ENCODE data around the gene UNC5C.

The UNC5C gene

DNA sequence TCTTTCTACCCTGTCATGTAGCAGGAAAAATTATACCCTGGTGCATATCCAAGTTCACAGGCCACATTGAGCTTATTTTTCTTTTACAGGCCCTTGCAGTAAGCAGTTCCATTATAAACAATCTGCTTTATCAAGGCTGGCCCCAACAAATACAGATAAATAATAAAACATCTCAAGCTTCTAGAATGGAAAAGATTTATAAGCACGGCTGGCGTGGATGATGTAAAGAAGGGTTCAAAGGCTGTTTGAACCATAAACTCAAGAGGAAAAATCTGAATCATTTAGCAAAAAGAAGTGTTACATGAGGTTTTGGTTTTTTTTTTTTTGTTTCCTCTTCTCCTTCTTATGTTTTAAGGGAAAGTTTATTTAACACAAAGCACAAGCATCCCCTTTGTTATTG, 109.7 kb downstream of the UNC5C start:
- H3K9ac ChIP-seq (ENCODE audit: low read depth, low read length), result no peak overlapping the region
- H3K9me3 ChIP-seq (ENCODE audit: control insufficient read depth, insufficient read depth, low read length), result no peaks in the 10 kb centered on the region
- H3K36me3 ChIP-seq (ENCODE audit: insufficient read depth, low read length), result no peaks in the 10 kb centered on the region
- H3K4me1 ChIP-seq (ENCODE audit: insufficient read depth, low read length), result no peaks in the 10 kb centered on the region; the same call in 1 of the 2 replicates

DNA sequence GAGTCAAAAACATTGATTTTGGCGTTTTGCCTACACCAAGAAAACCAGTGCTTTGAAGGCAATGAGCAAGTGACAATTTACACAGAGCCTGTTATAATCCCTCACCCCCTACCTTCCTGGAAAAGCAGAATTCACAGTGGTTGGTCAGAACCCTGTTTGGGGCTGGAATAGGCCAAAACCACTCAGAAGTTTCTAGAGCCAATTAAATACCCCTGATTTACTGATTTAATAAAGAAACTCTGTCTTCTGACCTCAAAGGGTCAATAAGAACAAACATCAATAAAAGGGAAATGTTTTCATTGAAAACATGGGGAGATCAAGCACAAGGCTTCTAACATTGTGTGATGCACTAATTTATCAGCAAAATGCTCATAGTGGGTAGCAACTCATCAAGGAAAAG, 116.3 kb downstream of the UNC5C start:
- no peaks in the 10 kb centered on the region for H3K9me3 ChIP-seq (ENCODE audit: control insufficient read depth, insufficient read depth, low read length)
- H3K9ac ChIP-seq (ENCODE audit: low read depth, low read length), result no peak overlapping the region
- H3K36me3 ChIP-seq (ENCODE audit: insufficient read depth, low read length), result no peaks in the 10 kb centered on the region
- H3K4me1 ChIP-seq (ENCODE audit: insufficient read depth, low read length), result no peaks in the 10 kb centered on the region

DNA sequence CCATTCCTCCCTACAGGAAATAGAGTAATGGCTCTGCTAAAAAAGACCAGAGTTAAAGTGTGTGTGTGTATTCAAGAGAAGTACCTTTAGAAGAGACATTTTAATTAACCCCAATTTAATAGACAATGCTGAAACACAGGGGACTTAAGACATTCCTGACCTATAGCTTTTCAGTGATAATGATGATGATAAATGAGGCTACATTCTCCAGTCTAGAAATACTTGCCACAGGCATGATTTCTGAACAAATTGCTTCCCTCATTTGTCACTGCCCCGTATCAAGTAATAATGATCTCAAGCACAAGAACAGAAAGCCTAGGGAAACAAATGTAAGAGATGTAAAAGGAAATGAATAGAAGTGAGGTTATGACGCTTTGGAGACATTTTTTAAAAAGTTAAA, 117.1 kb downstream of the UNC5C start:
- no peaks in the 10 kb centered on the region for H3K9me3 ChIP-seq (ENCODE audit: control insufficient read depth, insufficient read depth, low read length)
- H3K9ac ChIP-seq (ENCODE audit: low read depth, low read length), result no peak overlapping the region
- no peaks in the 10 kb centered on the region for H3K36me3 ChIP-seq (ENCODE audit: insufficient read depth, low read length)
- no peaks in the 10 kb centered on the region for H3K4me1 ChIP-seq (ENCODE audit: insufficient read depth, low read length)

DNA sequence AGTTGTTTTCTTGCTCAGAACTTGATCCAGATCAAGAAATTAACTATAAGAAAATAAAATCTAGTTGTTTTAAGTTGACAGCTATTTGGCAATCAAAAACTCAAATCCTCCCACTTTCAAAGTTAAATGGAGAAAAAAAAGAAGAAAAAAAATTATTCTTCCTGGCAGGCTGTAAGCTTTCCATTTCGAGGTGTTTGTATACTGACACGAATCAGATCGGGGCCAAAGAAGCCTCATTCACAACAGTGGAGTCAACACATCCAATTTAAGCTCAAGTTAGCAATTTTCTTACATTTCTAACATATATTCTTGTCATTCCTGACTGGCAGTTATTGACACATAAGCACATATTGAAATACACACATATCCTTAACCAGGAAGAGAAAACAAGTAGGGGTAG, 119.4 kb downstream of the UNC5C start:
- no peaks in the 10 kb centered on the region for H3K9me3 ChIP-seq (ENCODE audit: control insufficient read depth, insufficient read depth, low read length)
- no peaks in the 10 kb centered on the region for H3K4me1 ChIP-seq (ENCODE audit: insufficient read depth, low read length)
- no peaks in the 10 kb centered on the region for H3K36me3 ChIP-seq (ENCODE audit: insufficient read depth, low read length)
- no peak overlapping the region for H3K9ac ChIP-seq (ENCODE audit: low read depth, low read length)

DNA sequence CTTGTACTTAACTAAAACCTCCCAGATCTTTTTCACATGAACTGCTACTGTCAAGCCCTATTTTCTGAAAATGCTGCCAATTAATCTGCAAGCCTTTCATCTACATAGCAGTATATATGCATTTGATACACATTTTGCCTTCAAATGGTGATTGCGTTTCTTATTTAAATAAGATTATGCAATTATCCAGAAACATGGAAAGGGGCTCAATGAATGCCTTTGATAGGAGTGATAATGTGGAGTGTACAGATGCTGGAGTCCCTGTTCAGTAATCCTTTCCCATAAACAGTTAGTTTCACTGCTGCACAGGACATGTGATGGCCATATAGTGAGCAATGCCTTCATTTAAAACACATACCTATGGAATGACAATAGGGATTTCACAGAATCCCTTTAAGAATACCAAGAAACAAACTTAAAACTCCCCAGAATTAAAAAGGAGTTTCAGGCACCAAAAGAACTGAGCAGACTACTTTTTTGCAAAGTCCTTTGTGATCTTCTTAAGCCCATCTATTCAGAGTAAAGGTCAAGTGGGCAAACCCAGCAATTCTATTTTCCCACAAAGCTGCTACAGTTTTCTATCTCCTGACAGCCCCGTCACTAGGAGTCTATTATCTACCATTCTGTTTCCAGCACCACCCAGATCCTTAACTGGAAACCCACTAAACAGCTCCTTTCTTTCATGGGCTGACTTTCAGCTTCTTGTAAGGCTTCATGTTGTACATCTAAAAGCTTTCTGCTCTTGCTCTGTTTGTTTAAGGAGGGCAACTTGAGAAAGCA, 120.3 kb downstream of the UNC5C start:
- Histone ChIP-seq H3K4me1 (ENCODE audit: insufficient read depth, low read length) (no peaks in the 10 kb centered on the region), H3K36me3 (ENCODE audit: insufficient read depth, low read length) (no peaks in the 10 kb centered on the region), H3K9ac (ENCODE audit: low read depth, low read length) (no peak overlapping the region), H3K9me3 (ENCODE audit: control insufficient read depth, insufficient read depth, low read length) (no peaks in the 10 kb centered on the region)

DNA sequence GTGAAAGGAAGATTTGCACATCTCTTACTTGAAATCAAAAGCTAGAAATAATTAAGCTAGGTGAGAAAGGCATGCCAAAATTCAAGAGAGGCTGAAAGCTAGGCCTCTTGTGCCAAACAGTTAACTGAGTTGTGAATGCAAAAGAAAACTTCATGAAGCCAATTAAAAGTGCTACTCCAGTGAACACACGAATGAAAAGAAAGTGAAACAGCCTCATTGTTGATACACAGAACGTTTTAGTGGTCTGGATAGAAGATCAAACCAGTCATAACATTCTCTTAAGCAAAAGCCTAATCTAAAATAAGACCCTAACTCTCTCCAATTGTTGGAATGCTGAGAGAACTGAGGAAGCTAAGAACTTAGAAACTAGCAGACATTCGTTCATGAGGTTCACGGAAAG, 122.3 kb downstream of the UNC5C start:
- Histone ChIP-seq H3K9me3 (ENCODE audit: control insufficient read depth, insufficient read depth, low read length) (no peaks in the 10 kb centered on the region), H3K9ac (ENCODE audit: low read depth, low read length) (no peak overlapping the region), H3K36me3 (ENCODE audit: insufficient read depth, low read length) (no peaks in the 10 kb centered on the region), H3K4me1 (ENCODE audit: insufficient read depth, low read length) (no peaks in the 10 kb centered on the region)

DNA sequence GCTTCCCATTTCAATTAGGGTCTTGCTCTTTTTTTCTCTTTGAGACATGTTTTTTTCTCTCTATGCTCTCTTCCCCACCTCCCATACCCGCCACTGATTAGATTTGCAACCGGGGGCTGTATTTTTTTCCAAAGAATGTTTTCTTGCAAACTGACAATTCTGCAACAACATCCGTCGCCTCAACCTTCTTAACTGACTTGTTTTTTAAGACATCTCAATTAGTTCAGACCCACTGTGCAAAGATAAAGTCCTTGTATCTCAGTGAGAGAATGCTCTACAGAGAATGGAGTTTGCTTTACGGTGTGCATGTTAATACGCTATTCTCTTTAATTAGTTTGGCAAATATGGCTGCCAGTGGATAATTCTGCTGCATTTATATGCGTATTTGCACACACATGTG, 126.3 kb downstream of the UNC5C start:
- Histone ChIP-seq H3K9ac (ENCODE audit: low read depth, low read length) (no peak overlapping the region), H3K36me3 (ENCODE audit: insufficient read depth, low read length) (no peaks in the 10 kb centered on the region), H3K9me3 (ENCODE audit: control insufficient read depth, insufficient read depth, low read length) (no peaks in the 10 kb centered on the region), H3K4me1 (ENCODE audit: insufficient read depth, low read length) (no peaks in the 10 kb centered on the region)

DNA sequence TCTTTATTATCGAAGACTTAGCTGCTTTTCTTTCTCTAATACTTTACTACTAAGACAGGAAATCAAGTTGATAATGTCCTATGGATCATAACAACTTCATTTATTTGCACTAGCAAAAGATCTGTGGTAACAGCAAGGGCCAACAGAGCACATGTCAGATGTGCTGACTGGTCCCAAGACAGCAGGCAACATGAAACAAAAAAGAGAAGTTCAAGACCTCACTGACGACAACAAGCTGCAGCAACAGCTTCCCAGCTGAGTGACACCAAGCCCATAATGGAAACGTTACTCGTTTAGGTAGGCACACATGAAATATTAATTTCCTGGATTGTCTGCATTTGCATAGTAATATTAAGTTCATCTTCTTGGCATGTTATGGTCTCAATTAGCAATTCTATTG, 126.9 kb downstream of the UNC5C start:
- Histone ChIP-seq H3K4me1 (ENCODE audit: insufficient read depth, low read length) (no peaks in the 10 kb centered on the region), H3K9me3 (ENCODE audit: control insufficient read depth, insufficient read depth, low read length) (no peaks in the 10 kb centered on the region), H3K9ac (ENCODE audit: low read depth, low read length) (no peak overlapping the region), H3K36me3 (ENCODE audit: insufficient read depth, low read length) (no peaks in the 10 kb centered on the region)

DNA sequence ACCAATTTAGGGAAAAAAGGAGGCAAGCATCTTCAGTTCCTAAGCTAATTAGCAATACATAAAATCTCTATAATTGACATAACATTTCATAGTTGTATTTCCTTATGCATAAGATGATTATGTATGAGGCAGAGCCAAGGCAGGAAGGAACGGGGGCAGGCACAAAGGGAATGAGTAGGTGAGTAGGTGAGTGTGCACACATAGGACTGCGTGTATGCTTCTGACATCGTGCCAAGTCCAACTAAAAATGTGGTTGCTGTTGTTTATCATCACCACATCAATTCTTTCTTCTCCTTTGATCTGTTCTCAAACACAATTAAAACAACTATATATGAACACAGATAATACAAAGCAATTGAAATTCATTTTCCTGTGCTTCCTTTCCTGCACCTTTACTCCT, 131.2 kb downstream of the UNC5C start:
- H3K36me3 ChIP-seq (ENCODE audit: insufficient read depth, low read length), result no peaks in the 10 kb centered on the region; the same call in 1 of the 2 replicates
- H3K9me3 ChIP-seq (ENCODE audit: control insufficient read depth, insufficient read depth, low read length), result no peaks in the 10 kb centered on the region
- H3K4me1 ChIP-seq (ENCODE audit: insufficient read depth, low read length), result no peaks in the 10 kb centered on the region

DNA sequence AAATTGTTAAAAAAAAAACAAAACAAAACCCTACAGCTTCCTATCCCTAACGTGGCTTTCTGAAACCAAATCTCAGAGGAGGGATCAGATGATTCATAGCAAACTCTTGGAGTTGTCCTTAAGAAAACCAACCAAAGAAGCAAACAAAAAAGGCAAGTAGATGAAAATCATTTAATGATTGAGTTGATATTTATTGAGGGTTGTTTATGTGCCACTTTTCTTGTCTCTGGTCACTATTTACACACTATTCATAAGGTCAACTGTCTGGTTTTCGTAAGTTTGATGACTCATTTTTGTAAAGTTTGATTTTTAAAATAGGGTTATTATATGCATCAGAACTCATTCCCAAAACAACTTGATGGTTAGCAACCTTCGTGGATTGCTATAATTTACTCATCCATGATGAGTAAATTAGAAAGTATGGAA, 133.4 kb downstream of the UNC5C start:
- no peaks in the 10 kb centered on the region; the same call in 1 of the 2 replicates for H3K36me3 ChIP-seq (ENCODE audit: insufficient read depth, low read length)
- H3K9ac ChIP-seq (ENCODE audit: low read depth, low read length), result no peak overlapping the region
- no peaks in the 10 kb centered on the region for H3K9me3 ChIP-seq (ENCODE audit: control insufficient read depth, insufficient read depth, low read length)
- H3K4me1 ChIP-seq (ENCODE audit: insufficient read depth, low read length), result no peaks in the 10 kb centered on the region

More for the DNA sequence above, 131.2 kb downstream of the UNC5C start:
- H3K9ac ChIP-seq (ENCODE audit: low read depth, low read length), result no peak overlapping the region

DNA sequence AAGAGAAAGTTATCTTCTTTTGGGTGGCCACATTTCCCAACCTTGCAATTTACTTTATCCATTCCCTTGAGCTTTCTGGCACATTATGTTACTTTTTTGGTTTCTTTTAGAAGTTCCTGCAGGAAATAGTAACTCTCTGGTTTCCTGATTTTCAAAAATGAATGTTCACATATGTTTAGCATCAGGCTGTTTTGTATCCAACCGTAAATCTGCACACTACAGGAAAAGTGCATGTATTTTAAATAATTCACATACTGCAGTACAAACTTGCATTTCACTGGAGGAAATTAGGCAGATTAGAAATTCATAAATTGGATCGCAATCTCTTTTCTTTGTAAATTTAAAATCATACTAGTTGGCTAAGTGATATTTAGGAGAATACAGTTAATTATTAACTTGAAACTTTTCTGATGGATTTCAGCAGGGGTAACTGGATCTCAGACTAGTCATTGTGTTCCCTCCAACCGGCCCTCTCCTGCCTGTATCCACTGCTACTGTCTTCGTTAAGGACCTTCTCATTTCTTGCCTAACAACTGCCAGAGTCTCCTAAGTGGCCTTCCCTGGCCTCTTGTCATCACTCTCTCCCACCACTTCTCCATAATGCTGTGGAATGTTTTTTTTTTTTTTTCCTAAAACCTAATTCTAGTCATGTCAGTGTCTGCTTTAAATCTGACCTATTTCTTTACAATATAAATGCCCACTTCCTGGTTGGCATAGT, 137.2 kb downstream of the UNC5C start:
- Histone ChIP-seq H3K36me3 (ENCODE audit: insufficient read depth, low read length) (no peaks in the 10 kb centered on the region; the same call in 1 of the 2 replicates), H3K4me1 (ENCODE audit: insufficient read depth, low read length) (no peaks in the 10 kb centered on the region), H3K9me3 (ENCODE audit: control insufficient read depth, insufficient read depth, low read length) (no peaks in the 10 kb centered on the region), H3K9ac (ENCODE audit: low read depth, low read length) (no peak overlapping the region)

DNA sequence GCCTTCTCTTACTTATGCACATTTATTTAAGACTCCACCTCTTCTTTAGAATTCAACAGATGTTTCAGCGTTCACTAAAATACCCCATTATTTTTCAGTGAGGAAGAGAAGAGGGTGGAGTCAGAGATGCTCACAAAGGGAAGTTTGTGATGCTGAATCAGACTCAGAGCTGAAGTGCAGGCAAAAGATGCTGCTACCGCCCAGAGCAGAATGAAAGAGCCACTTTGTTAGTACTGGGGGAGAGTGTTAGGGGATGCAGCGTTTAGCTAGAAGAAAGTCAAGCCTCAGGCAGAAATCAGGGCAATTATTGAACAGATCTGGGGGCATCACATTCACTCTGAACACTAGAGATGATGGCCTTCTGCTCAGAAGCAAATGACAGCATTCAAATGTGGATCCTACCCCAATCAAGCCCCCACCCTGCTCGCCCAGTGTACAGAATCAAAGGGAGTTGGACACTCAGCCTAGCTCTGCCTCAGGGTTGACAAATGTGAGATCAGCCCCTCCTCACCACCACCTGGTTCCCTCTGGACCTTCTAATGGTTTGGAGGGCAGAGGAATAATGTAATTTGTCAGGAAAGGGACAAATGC, 138.3 kb downstream of the UNC5C start:
- Histone ChIP-seq H3K9me3 (ENCODE audit: control insufficient read depth, insufficient read depth, low read length) (no peaks in the 10 kb centered on the region), H3K36me3 (ENCODE audit: insufficient read depth, low read length) (no peaks in the 10 kb centered on the region; the same call in 1 of the 2 replicates), H3K9ac (ENCODE audit: low read depth, low read length) (no peak overlapping the region), H3K4me1 (ENCODE audit: insufficient read depth, low read length) (no peaks in the 10 kb centered on the region)

DNA sequence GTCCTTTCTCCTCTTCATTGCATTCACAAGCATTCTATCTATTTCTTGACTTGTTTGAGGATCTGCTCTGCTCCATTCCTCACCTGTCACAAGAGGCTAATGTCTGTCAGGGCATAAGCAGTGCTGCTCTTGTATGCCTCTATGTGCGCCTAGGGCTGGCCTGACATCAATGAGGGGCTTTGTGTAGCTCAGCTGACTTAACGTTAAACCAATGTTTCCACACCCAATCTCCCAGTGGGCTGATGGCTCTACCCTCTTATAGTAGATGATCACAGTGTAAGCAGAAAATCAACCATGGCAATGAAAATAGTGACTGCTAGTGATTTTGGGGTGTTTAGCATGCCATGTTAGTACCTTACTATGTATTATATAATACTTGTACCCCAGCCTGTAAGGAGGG, 139.0 kb downstream of the UNC5C start:
- no peak overlapping the region for H3K9ac ChIP-seq (ENCODE audit: low read depth, low read length)
- H3K36me3 ChIP-seq (ENCODE audit: insufficient read depth, low read length), result no peaks in the 10 kb centered on the region; the same call in 1 of the 2 replicates
- no peaks in the 10 kb centered on the region for H3K9me3 ChIP-seq (ENCODE audit: control insufficient read depth, insufficient read depth, low read length)
- H3K4me1 ChIP-seq (ENCODE audit: insufficient read depth, low read length), result no peaks in the 10 kb centered on the region

DNA sequence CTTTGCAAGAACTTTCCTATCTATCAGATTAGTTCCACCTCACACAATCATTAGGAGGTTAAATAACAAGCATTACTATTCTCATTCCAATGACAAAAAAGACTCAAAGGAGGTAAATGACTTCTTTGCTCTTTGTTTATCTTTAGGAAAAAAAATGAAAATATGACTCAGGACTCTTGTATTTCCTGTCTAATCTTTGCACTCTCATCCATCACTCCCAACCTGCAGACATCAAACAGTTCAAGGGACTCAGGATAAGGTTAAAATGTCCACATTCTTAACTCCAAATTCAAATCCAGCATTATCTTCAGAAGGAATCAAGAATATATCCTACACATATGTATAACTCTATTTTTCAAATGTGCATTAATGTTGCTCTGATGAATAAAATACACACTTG, 139.6 kb downstream of the UNC5C start:
- no peaks in the 10 kb centered on the region for H3K9me3 ChIP-seq (ENCODE audit: control insufficient read depth, insufficient read depth, low read length)
- no peak overlapping the region for H3K9ac ChIP-seq (ENCODE audit: low read depth, low read length)
- H3K36me3 ChIP-seq (ENCODE audit: insufficient read depth, low read length), result no peaks in the 10 kb centered on the region
- H3K4me1 ChIP-seq (ENCODE audit: insufficient read depth, low read length), result no peaks in the 10 kb centered on the region

DNA sequence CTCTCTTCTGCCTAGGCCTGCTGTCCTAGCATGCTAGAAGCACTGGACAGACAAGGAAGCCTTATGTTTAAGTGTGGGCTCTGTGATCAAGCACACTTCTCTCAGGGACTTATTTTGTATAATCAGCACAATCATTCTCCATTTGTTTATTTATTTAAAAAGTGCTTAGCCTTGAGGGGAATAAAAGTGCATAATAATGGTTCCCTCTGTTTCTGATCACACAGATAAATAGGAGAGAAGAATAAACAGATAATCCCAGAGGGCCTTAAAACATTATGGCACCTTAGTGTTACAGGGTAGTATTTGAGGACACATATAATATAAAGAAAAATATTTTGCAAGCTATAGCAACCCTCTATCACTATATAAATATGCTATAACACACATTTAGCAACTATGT, 146.5 kb downstream of the UNC5C start:
- Histone ChIP-seq H3K9ac (ENCODE audit: low read depth, low read length) (no peak overlapping the region), H3K9me3 (ENCODE audit: control insufficient read depth, insufficient read depth, low read length) (no peaks in the 10 kb centered on the region), H3K4me1 (ENCODE audit: insufficient read depth, low read length) (peaks cover 6% of the 10 kb centered on the region; the same call in 1 of the 2 replicates), H3K36me3 (ENCODE audit: insufficient read depth, low read length) (no peaks in the 10 kb centered on the region)

All from ES-I3 (cell line).